ENCODE results near the gene ZNF445.

Gene ZNF445

DNA sequence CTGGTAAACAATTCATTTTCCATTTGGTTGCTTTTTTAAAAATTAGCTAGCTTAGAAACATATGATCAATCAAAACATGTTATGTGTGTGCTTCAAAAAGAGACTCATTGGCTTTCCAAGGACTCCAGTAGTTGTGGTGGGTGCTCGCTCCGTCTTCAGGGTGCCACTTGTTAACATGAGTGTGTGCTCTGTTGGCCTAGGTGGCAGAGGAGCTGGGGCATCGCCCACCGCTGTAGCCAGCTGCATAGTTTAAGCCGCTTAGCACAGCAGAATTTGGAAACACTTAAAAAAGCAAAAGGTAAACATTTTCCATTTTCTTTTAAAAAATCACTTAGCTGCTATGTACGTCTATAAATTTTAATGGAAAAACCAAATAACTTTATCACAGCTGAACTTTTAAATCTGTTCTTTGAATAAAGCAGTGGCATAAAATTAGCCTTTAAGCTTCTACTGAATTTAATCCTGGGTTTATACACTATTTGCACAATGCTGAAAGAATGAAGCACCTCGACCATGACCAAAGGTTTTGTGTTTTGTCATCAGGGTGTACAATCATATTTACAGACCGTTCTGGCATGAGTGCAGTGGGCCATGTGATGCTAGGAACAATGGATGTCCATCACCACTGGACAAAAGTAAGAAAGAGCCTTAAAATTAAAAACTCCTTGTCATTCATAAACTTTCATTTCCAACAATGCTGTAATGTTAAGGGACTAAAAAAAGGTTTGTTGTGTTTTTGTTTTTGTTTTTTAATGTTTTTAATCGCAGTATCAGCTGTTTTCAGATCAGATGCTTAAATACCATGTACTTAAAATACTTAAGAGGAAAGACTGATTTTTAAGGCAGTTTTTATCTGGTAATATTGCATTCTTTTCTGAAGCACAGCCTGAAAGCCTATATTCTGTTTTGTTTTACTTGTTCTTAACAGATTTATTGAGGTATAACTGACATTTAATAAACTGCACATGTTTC is 81.0 kb downstream of the ZNF445 start:
- Mint-ChIP-seq H3K27ac (no peak overlapping the region), H3K4me1 (ENCODE audit: low read depth) (no peaks in the 10 kb centered on the region), H3K9me3 (no peaks in the 10 kb centered on the region), H3K4me3 (no peak overlapping the region), H3K27me3 (no peaks in the 10 kb centered on the region), H3K36me3 (ENCODE audit: low read depth) (peaks cover 34% of the 10 kb centered on the region)
- intact Hi-C loops (cut with micrococcal nuclease), result no loop called here

DNA sequence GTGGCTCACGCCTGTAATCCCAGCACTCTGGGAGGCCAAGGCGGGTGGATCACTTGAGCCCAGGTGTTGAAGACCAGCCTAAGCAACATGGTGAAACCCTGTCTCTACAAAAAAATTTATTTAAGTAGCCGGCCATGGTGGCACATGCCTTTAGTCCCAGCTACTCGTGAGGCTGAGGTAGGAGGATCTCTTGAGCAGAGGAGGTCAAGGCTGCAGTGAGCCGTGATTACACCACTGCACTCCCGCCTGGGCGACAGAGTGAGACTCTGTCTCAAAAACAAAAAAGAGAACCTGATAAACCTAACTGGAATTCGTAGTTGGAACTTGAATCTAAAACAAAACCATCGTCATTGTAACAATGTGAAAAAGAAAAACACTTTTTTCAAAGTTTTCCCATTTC is 81.8 kb downstream of the ZNF445 start:
- H3K36me3 Mint-ChIP-seq (ENCODE audit: low read depth), result peaks cover 28% of the 10 kb centered on the region
- H3K27ac Mint-ChIP-seq, result no peak overlapping the region
- no peaks in the 10 kb centered on the region for H3K27me3 Mint-ChIP-seq
- H3K4me1 Mint-ChIP-seq (ENCODE audit: low read depth), result no peaks in the 10 kb centered on the region
- intact Hi-C loops (cut with micrococcal nuclease), result no loop called here
- H3K9me3 Mint-ChIP-seq, result no peaks in the 10 kb centered on the region
- H3K4me3 Mint-ChIP-seq, result no peak overlapping the region

DNA sequence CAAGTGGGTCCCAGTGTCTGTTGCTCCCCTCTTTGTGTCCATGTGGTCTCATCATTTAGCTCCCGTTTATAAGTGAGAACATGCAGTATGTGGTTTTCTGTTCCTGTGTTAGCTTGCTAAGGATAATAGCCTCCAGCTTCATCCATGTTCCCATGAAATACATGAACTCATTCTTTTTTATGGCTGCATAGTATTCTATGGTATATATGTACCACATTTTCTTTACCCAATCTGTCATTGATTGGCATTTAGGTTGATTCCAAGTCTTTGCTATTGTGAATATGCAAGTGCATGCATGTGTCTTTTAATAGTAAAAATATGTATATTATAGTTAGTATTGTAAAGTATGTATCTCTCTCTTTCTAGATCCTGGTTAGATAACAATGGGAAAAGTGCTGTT is 85.0 kb downstream of the ZNF445 start:
- intact Hi-C loops (cut with micrococcal nuclease), result no loop called here
- H3K27ac Mint-ChIP-seq, result no peak overlapping the region
- H3K27me3 Mint-ChIP-seq, result no peaks in the 10 kb centered on the region
- H3K4me1 Mint-ChIP-seq (ENCODE audit: low read depth), result no peaks in the 10 kb centered on the region
- H3K4me3 Mint-ChIP-seq, result no peak overlapping the region
- H3K9me3 Mint-ChIP-seq, result peaks cover under 1% of the 10 kb centered on the region
- H3K36me3 Mint-ChIP-seq (ENCODE audit: low read depth), result peaks cover 14% of the 10 kb centered on the region

DNA sequence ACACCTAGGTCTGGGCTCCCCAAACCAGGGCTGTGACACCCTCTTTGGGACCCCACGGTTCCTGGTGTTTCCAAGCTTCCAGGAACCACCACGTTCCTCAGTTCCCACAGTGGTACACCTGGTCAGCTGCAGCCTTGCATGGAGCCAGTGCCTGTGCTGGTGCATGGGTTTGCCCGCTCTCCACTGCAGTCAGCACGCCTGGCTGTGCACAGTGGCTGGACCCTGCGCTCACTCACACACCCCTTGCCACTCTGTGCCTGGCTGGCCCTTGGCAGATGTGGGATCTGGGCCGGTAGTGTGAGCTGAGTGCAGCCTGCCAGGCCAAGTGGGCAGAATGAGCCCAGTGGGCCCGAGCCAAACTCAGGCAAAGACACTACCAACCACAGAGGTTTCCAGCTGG is 90.1 kb downstream of the ZNF445 start:
- intact Hi-C loops (cut with micrococcal nuclease), result no loop called here
- H3K27ac Mint-ChIP-seq, result no peak overlapping the region
- H3K4me1 Mint-ChIP-seq (ENCODE audit: low read depth), result no peaks in the 10 kb centered on the region
- peaks cover 36% of the 10 kb centered on the region for H3K9me3 Mint-ChIP-seq
- no peaks in the 10 kb centered on the region for H3K27me3 Mint-ChIP-seq
- no peak overlapping the region for H3K4me3 Mint-ChIP-seq
- H3K36me3 Mint-ChIP-seq (ENCODE audit: low read depth), result peaks cover 18% of the 10 kb centered on the region

All from dendritic cell treated with granulocyte-macrophage colony-stimulating factor and Interleukin-4, amounts not matched to agents 40 ng/mL and 50 ng/mL, for 4 days (primary cell).